ENCODE results near the gene EIF1. TPM values are rescaled to one million over a fixed set of nuclear protein-coding genes. Genes with fewer than 3 reads are reported as not detected.

The EIF1 gene
- total RNA-seq, 1 experiment from 2014 or later: 651 TPM

- no peak overlapping the region for H2AK5ac ChIP-seq (ENCODE audit: insufficient read length, low read length)
- no peak overlapping the region for H3K18ac ChIP-seq (ENCODE audit: insufficient read length, low read depth, low read length)
- H3K79me2 ChIP-seq (ENCODE audit: insufficient read depth, low read length): no peaks in the 10 kb centered on the region
- no peaks in the 10 kb centered on the region for H3K4me1 ChIP-seq (ENCODE audit: insufficient read depth, low read length)
- H4K91ac ChIP-seq (ENCODE audit: insufficient read length, low read depth, low read length): no peak overlapping the region
- H2BK15ac ChIP-seq (ENCODE audit: low read depth, low read length): no peak overlapping the region
- peaks cover 6 to 12% of the 10 kb centered on the region in 2 experiments for H3K4me1 Mint-ChIP-seq
- H2BK12ac ChIP-seq (ENCODE audit: insufficient read length, low read depth, low read length): no peak overlapping the region
- no peak overlapping the region for H3T11ph ChIP-seq (ENCODE audit: low read length)
- H3K27me3 ChIP-seq (ENCODE audit: insufficient read depth, low read length): no peaks in the 10 kb centered on the region
- H4K8ac ChIP-seq (replicated peaks; ENCODE audit: insufficient read length, low read depth, low read length): no peak overlapping the region
- no peak overlapping the region for H2BK5ac ChIP-seq (ENCODE audit: insufficient read length, low read length)
- no peaks in the 10 kb centered on the region for H4K20me1 ChIP-seq (ENCODE audit: control insufficient read depth, insufficient read depth, insufficient read length)
- no peak overlapping the region for H2BK20ac ChIP-seq (ENCODE audit: low read depth, low read length, poor library complexity, severe bottlenecking)
- H2AFZ ChIP-seq (ENCODE audit: low read length): no peak overlapping the region
- no peaks in the 10 kb centered on the region for H3K9me3 Mint-ChIP-seq
- H3K79me1 ChIP-seq (ENCODE audit: insufficient read depth, low read depth, low read length, poor library complexity, severe bottlenecking): no peaks in the 10 kb centered on the region
- H3K23ac ChIP-seq (ENCODE audit: insufficient read length, low read depth, low read length): no peak overlapping the region
- no peaks in the 10 kb centered on the region for H3K36me3 Mint-ChIP-seq (ENCODE audit: insufficient read depth in 1 of 3, low read depth in 3 of 3)
- H3K23me2 ChIP-seq (ENCODE audit: insufficient read length, low read depth, low read length, poor library complexity, severe bottlenecking): no peaks in the 10 kb centered on the region
- no peak for TF ChIP-seq CTCF (conservative IDR thresholded peaks at IDR 0.05)
- H3K27ac Mint-ChIP-seq: no peak overlapping the region; a peak in 1 of 7 replicates
- DNase-seq: no peak
- no CpG with 5 or more reads among the region's 13 CpGs for WGBS (ENCODE audit: extremely low coverage, insufficient read length, low lambda C conversion rate)
- H4K5ac ChIP-seq (ENCODE audit: insufficient read length, low read depth, low read length): no peak overlapping the region
- H2BK120ac ChIP-seq (ENCODE audit: low read depth, low read length, poor library complexity, severe bottlenecking): no peak overlapping the region
- no peaks in the 10 kb centered on the region; the same call in 1 of the 2 replicates for H3K27me3 Mint-ChIP-seq (ENCODE audit: low read depth)
- H3K14ac ChIP-seq (ENCODE audit: insufficient read depth, low read length): no peak overlapping the region
- H3K56ac ChIP-seq (ENCODE audit: insufficient read length, low read depth, low read length): no peak overlapping the region
- no peak overlapping the region for H3K9ac ChIP-seq (ENCODE audit: extremely low read depth, insufficient read length, low read length)
- H3K9me3 ChIP-seq (ENCODE audit: control insufficient read depth, low read depth, low read length): no peaks in the 10 kb centered on the region
- no peak overlapping the region for H3K4me3 Mint-ChIP-seq
- H3K4ac ChIP-seq (ENCODE audit: low read depth, low read length): no peak overlapping the region
- no peak overlapping the region for H3K4me2 ChIP-seq (ENCODE audit: insufficient read depth, insufficient read length, low read length)
- H3K27ac ChIP-seq (ENCODE audit: insufficient read length, low read depth, low read length): no peak overlapping the region
Observed at GRCh38 chr17:41642252-41643156, 46.2 kb upstream of the EIF1 start.
